Esophagus muscularis mucosa (tissue), 4 donors: Measurements from ENCODE around the gene APBA3.

Experiments
- CTCF ChIP-seq, 3 experiments: fragments of 200-600 bp in 2 of 3; fragments of 450-650 bp in 1 of 3; sonication (generic) in 2 of 3; IDR thresholded peaks; one replicate each; pipeline ENCODE4 v1.5.1; 2017 to 2019; ENCODE audit warnings: antibody characterized with exemption in 3 of 3, mild to moderate bottlenecking in 2 of 3, moderate library complexity in 1 of 3
- EP300 ChIP-seq: sonication (generic); formaldehyde crosslinking; IDR thresholded peaks from one replicate; pipeline ENCODE4 v1.6.1; 2017; ENCODE audit warnings: antibody characterized with exemption
- POLR2AphosphoS5 ChIP-seq, 2 donors: sonication (generic); formaldehyde crosslinking; IDR thresholded peaks; one replicate each; pipeline ENCODE4 v1.6.1; 2017; ENCODE audit warnings: antibody characterized with exemption in 2 of 2

- no peak for TF ChIP-seq CTCF (IDR thresholded peaks at IDR 0.05)
- no peak for TF ChIP-seq POLR2AphosphoS5 (IDR thresholded peaks at IDR 0.05)
- no peak for TF ChIP-seq EP300
Measured at GRCh38 chr19:3810708-3811355, 49.3 kb upstream of the APBA3 start.
